HCEC 1CT (cell line): ENCODE results near the gene PACSIN1.

Source experiments
- DNase-seq: peaks from one replicate; pipeline ENCODE4 v3.0.0-alpha.2; 2017

Gene PACSIN1

GRCh38 chr6:34516391-34517324 lies 50.8 kb downstream of the PACSIN1 start:
- DNase-seq = no peak

- DNase-seq = no peak
Measured at GRCh38 chr6:34517461-34517881, 51.6 kb downstream of the PACSIN1 start.

- DNase-seq = no peak
Measured at GRCh38 chr6:34517966-34518365, 52.1 kb downstream of the PACSIN1 start.

- DNase-seq = no peak
Measured at GRCh38 chr6:34518669-34519365, 52.9 kb downstream of the PACSIN1 start.

- no peak for DNase-seq
Measured at GRCh38 chr6:34519971-34520644, 54.2 kb downstream of the PACSIN1 start.

GRCh38 chr6:34520645-34521462 lies 55.0 kb downstream of the PACSIN1 start:
- DNase-seq = no peak

GRCh38 chr6:34521463-34522285 lies 55.8 kb downstream of the PACSIN1 start:
- no peak for DNase-seq

- no peak for DNase-seq
Measured at GRCh38 chr6:34522761-34523160, 56.9 kb downstream of the PACSIN1 start.

- no peak for DNase-seq
Measured at GRCh38 chr6:34523441-34524206, 57.7 kb downstream of the PACSIN1 start.

GRCh38 chr6:34524499-34524898 lies 58.6 kb downstream of the PACSIN1 start:
- no peak for DNase-seq

- no peak for DNase-seq
Measured at GRCh38 chr6:34524971-34525370, 59.1 kb downstream of the PACSIN1 start.

GRCh38 chr6:34525431-34526175 lies 59.7 kb downstream of the PACSIN1 start:
- no peak for DNase-seq

- DNase-seq = no peak
Measured at GRCh38 chr6:34526241-34526972, 60.5 kb downstream of the PACSIN1 start.

- DNase-seq = peak; percentile 89
Measured at GRCh38 chr6:34526992-34527728, 61.3 kb downstream of the PACSIN1 start.

- DNase-seq = no peak
Measured at GRCh38 chr6:34527751-34528670, 62.1 kb downstream of the PACSIN1 start.

- no peak for DNase-seq
Measured at GRCh38 chr6:34528996-34529664, 63.3 kb downstream of the PACSIN1 start.
